WTC11 (cell line): ENCODE measurements around the gene PIGQ.

ENCODE experiments used
- FOXJ3 ChIP-seq: sonication (generic); formaldehyde crosslinking; IDR thresholded peaks from 2 replicates; pipeline ENCODE4 v1.9.0; 2021; ENCODE audit warnings: missing genetic modification reagents, mild to moderate bottlenecking, borderline replicate concordance
- FOXK1 ChIP-seq: sonication (generic); formaldehyde crosslinking; IDR thresholded peaks from 2 replicates; pipeline ENCODE4 v1.8.0; 2022; ENCODE audit warnings: mild to moderate bottlenecking, moderate library complexity, missing genetic modification reagents
- JUN ChIP-seq: sonication (generic); formaldehyde crosslinking; IDR thresholded peaks from 2 replicates; pipeline ENCODE4 v1.8.0; 2023; ENCODE audit warnings: mild to moderate bottlenecking, missing genetic modification reagents
- KAT7 ChIP-seq: sonication (generic); formaldehyde crosslinking; IDR thresholded peaks from 2 replicates; pipeline ENCODE4 v1.8.1; 2023; ENCODE audit warnings: missing genetic modification reagents, mild to moderate bottlenecking, borderline replicate concordance
- NFE2L1 ChIP-seq: sonication (generic); formaldehyde crosslinking; IDR thresholded peaks from 2 replicates; pipeline ENCODE4 v1.8.1; 2023; ENCODE audit warnings: missing genetic modification reagents
- TF ChIP-seq, protein P1 (sequence below): fragments of 250-450 bp; sonication (Bioruptor Pico); IDR thresholded peaks from 2 replicates; pipeline ENCODE4 v2.1.2; 2022; ENCODE audit warnings: mild to moderate bottlenecking, moderate library complexity
- TF ChIP-seq, protein P2 (sequence below): fragments of 200-600 bp; IDR thresholded peaks from 2 replicates; pipeline ENCODE4 v1.8.0; 2022; ENCODE audit warnings: antibody characterized with exemption

DNA sequence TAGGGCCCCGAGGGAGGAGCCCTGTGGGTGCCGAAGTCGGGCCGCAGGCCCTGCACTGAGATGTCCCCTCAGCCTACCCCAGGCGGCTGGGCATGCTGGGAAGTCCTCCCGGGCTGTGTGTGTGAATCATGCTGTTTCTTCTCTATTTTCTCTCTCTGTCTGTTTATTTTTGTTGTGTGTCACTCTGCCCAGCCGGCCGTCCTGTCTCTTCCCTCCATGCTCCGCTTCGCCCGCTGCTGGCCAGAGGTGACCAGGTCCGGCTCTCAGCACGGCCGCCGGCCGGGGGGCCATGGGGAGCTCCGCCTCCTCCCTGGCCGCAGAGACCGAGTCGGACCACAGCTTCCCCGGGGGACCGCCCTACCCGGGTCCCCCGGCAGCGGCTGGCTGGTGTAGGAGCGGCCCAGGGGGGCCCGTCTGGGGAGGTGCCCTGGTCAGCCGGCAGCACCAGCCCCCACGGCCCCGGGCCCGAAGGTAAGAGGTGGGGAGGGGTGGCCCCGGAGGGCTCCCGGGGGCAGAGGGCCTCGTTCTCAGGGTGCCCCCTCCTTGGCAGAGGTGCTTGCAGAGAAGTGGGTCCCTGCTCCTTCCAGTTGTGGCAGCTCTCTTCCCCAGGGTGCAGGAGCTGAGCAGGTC, 29.8 kb upstream of the PIGQ start:
- TF ChIP-seq KAT7 (CRISPR knock-in tag) = no peak
- TF ChIP-seq JUN = no peak
- TF ChIP-seq, protein P1, sequence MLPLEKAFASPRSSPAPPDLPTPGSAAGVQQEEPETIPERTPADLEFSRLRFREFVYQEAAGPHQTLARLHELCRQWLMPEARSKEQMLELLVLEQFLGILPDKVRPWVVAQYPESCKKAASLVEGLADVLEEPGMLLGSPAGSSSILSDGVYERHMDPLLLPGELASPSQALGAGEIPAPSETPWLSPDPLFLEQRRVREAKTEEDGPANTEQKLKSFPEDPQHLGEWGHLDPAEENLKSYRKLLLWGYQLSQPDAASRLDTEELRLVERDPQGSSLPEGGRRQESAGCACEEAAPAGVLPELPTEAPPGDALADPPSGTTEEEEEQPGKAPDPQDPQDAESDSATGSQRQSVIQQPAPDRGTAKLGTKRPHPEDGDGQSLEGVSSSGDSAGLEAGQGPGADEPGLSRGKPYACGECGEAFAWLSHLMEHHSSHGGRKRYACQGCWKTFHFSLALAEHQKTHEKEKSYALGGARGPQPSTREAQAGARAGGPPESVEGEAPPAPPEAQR (CRISPR knock-in tag) = no peak
- TF ChIP-seq, protein P2, sequence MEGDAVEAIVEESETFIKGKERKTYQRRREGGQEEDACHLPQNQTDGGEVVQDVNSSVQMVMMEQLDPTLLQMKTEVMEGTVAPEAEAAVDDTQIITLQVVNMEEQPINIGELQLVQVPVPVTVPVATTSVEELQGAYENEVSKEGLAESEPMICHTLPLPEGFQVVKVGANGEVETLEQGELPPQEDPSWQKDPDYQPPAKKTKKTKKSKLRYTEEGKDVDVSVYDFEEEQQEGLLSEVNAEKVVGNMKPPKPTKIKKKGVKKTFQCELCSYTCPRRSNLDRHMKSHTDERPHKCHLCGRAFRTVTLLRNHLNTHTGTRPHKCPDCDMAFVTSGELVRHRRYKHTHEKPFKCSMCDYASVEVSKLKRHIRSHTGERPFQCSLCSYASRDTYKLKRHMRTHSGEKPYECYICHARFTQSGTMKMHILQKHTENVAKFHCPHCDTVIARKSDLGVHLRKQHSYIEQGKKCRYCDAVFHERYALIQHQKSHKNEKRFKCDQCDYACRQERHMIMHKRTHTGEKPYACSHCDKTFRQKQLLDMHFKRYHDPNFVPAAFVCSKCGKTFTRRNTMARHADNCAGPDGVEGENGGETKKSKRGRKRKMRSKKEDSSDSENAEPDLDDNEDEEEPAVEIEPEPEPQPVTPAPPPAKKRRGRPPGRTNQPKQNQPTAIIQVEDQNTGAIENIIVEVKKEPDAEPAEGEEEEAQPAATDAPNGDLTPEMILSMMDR = no peak
- no peak for TF ChIP-seq FOXJ3
- TF ChIP-seq NFE2L1 (CRISPR knock-in tag) = no peak
- no peak for TF ChIP-seq FOXK1 (CRISPR knock-in tag)
